ENCODE results near the gene MAD1L1.

MAD1L1 gene

GRCh38 chr7:2232766-2233520 lies at the start of gene MAD1L1:
Gene MAD1L1 (minus strand): TSS chr7:2232945. CDS start chr7:2230133, 2,812 bp downstream.
- Histone ChIP-seq H3K27me3 (ENCODE audit: control insufficient read depth, insufficient read depth, low read length) (no peaks in the 10 kb centered on the region), H3K4me3 (ENCODE audit: low read depth, low read length) (peak within 1 kb of the TSS; percentile 88), H3K9ac (ENCODE audit: low read depth, low read length) (peak within 1 kb of the TSS; percentile 89), H3K9me3 (ENCODE audit: control insufficient read depth, insufficient read depth, low read length) (no peaks in the 10 kb centered on the region), H3K4me1 (ENCODE audit: control insufficient read depth, insufficient read depth, low read length) (peaks cover 4% of the 10 kb centered on the region), H3K36me3 (ENCODE audit: control insufficient read depth, insufficient read depth, low read length) (peaks cover 29% of the 10 kb centered on the region)

GRCh38 chr7:2282185-2282751 lies 49.5 kb upstream of the MAD1L1 start:
- Histone ChIP-seq H3K4me3 (ENCODE audit: low read depth, low read length) (no peak overlapping the region), H3K27me3 (ENCODE audit: control insufficient read depth, insufficient read depth, low read length) (no peaks in the 10 kb centered on the region), H3K9me3 (ENCODE audit: control insufficient read depth, insufficient read depth, low read length) (no peaks in the 10 kb centered on the region), H3K9ac (ENCODE audit: low read depth, low read length) (no peak overlapping the region), H3K36me3 (ENCODE audit: control insufficient read depth, insufficient read depth, low read length) (no peaks in the 10 kb centered on the region), H3K4me1 (ENCODE audit: control insufficient read depth, insufficient read depth, low read length) (peaks cover 2% of the 10 kb centered on the region)

- Histone ChIP-seq H3K9ac (ENCODE audit: low read depth, low read length) (no peak overlapping the region), H3K36me3 (ENCODE audit: control insufficient read depth, insufficient read depth, low read length) (peaks cover 3% of the 10 kb centered on the region), H3K4me1 (ENCODE audit: control insufficient read depth, insufficient read depth, low read length) (peaks cover 2% of the 10 kb centered on the region), H3K9me3 (ENCODE audit: control insufficient read depth, insufficient read depth, low read length) (no peaks in the 10 kb centered on the region), H3K4me3 (ENCODE audit: low read depth, low read length) (no peak overlapping the region), H3K27me3 (ENCODE audit: control insufficient read depth, insufficient read depth, low read length) (no peaks in the 10 kb centered on the region)
Observed at GRCh38 chr7:2281541-2281940, 48.8 kb upstream of the MAD1L1 start.

- Histone ChIP-seq H3K27me3 (ENCODE audit: control insufficient read depth, insufficient read depth, low read length) (no peaks in the 10 kb centered on the region), H3K4me1 (ENCODE audit: control insufficient read depth, insufficient read depth, low read length) (peaks cover 2% of the 10 kb centered on the region), H3K36me3 (ENCODE audit: control insufficient read depth, insufficient read depth, low read length) (peaks cover 8% of the 10 kb centered on the region), H3K4me3 (ENCODE audit: low read depth, low read length) (no peak overlapping the region), H3K9ac (ENCODE audit: low read depth, low read length) (no peak overlapping the region), H3K9me3 (ENCODE audit: control insufficient read depth, insufficient read depth, low read length) (no peaks in the 10 kb centered on the region)
Observed at GRCh38 chr7:2280424-2280823, 47.7 kb upstream of the MAD1L1 start.

- H3K9me3 ChIP-seq (ENCODE audit: control insufficient read depth, insufficient read depth, low read length), result no peaks in the 10 kb centered on the region
- H3K27me3 ChIP-seq (ENCODE audit: control insufficient read depth, insufficient read depth, low read length), result no peaks in the 10 kb centered on the region
- no peak overlapping the region for H3K4me3 ChIP-seq (ENCODE audit: low read depth, low read length)
- H3K4me1 ChIP-seq (ENCODE audit: control insufficient read depth, insufficient read depth, low read length), result peaks cover 2% of the 10 kb centered on the region
- H3K36me3 ChIP-seq (ENCODE audit: control insufficient read depth, insufficient read depth, low read length), result peaks cover 10% of the 10 kb centered on the region
- H3K9ac ChIP-seq (ENCODE audit: low read depth, low read length), result no peak overlapping the region
Observed at GRCh38 chr7:2279896-2280295, 47.2 kb upstream of the MAD1L1 start.

- H3K9me3 ChIP-seq (ENCODE audit: control insufficient read depth, insufficient read depth, low read length), result no peaks in the 10 kb centered on the region
- no peak overlapping the region for H3K9ac ChIP-seq (ENCODE audit: low read depth, low read length)
- peaks cover 20% of the 10 kb centered on the region for H3K36me3 ChIP-seq (ENCODE audit: control insufficient read depth, insufficient read depth, low read length)
- no peak overlapping the region for H3K4me3 ChIP-seq (ENCODE audit: low read depth, low read length)
- H3K4me1 ChIP-seq (ENCODE audit: control insufficient read depth, insufficient read depth, low read length), result peaks cover 2% of the 10 kb centered on the region
- H3K27me3 ChIP-seq (ENCODE audit: control insufficient read depth, insufficient read depth, low read length), result no peaks in the 10 kb centered on the region
Observed at GRCh38 chr7:2278026-2278425, 45.3 kb upstream of the MAD1L1 start.

- Histone ChIP-seq H3K9me3 (ENCODE audit: control insufficient read depth, insufficient read depth, low read length) (no peaks in the 10 kb centered on the region), H3K4me3 (ENCODE audit: low read depth, low read length) (no peak overlapping the region), H3K4me1 (ENCODE audit: control insufficient read depth, insufficient read depth, low read length) (no peaks in the 10 kb centered on the region), H3K36me3 (ENCODE audit: control insufficient read depth, insufficient read depth, low read length) (peaks cover 26% of the 10 kb centered on the region), H3K9ac (ENCODE audit: low read depth, low read length) (no peak overlapping the region), H3K27me3 (ENCODE audit: control insufficient read depth, insufficient read depth, low read length) (no peaks in the 10 kb centered on the region)
Observed at GRCh38 chr7:2276107-2276506, 43.4 kb upstream of the MAD1L1 start.

- Histone ChIP-seq H3K36me3 (ENCODE audit: control insufficient read depth, insufficient read depth, low read length) (peaks cover 29% of the 10 kb centered on the region), H3K4me3 (ENCODE audit: low read depth, low read length) (no peak overlapping the region), H3K9ac (ENCODE audit: low read depth, low read length) (no peak overlapping the region), H3K4me1 (ENCODE audit: control insufficient read depth, insufficient read depth, low read length) (peaks cover 2% of the 10 kb centered on the region), H3K9me3 (ENCODE audit: control insufficient read depth, insufficient read depth, low read length) (no peaks in the 10 kb centered on the region), H3K27me3 (ENCODE audit: control insufficient read depth, insufficient read depth, low read length) (no peaks in the 10 kb centered on the region)
Observed at GRCh38 chr7:2275101-2275500, 42.4 kb upstream of the MAD1L1 start.

- H3K36me3 ChIP-seq (ENCODE audit: control insufficient read depth, insufficient read depth, low read length), result peaks cover 29% of the 10 kb centered on the region
- no peak overlapping the region for H3K9ac ChIP-seq (ENCODE audit: low read depth, low read length)
- H3K4me3 ChIP-seq (ENCODE audit: low read depth, low read length), result no peak overlapping the region
Observed at GRCh38 chr7:2274666-2275065, 41.9 kb upstream of the MAD1L1 start.

GRCh38 chr7:2273866-2274265 lies 41.1 kb upstream of the MAD1L1 start:
- Histone ChIP-seq H3K27me3 (ENCODE audit: control insufficient read depth, insufficient read depth, low read length) (no peaks in the 10 kb centered on the region), H3K9me3 (ENCODE audit: control insufficient read depth, insufficient read depth, low read length) (no peaks in the 10 kb centered on the region), H3K4me3 (ENCODE audit: low read depth, low read length) (no peak overlapping the region), H3K36me3 (ENCODE audit: control insufficient read depth, insufficient read depth, low read length) (peaks cover 29% of the 10 kb centered on the region), H3K9ac (ENCODE audit: low read depth, low read length) (no peak overlapping the region), H3K4me1 (ENCODE audit: control insufficient read depth, insufficient read depth, low read length) (peaks cover 2% of the 10 kb centered on the region)

More at GRCh38 chr7:2274666-2275065, 41.9 kb upstream of the MAD1L1 start:
- Histone ChIP-seq H3K9me3 (ENCODE audit: control insufficient read depth, insufficient read depth, low read length) (no peaks in the 10 kb centered on the region), H3K4me1 (ENCODE audit: control insufficient read depth, insufficient read depth, low read length) (peaks cover 2% of the 10 kb centered on the region), H3K27me3 (ENCODE audit: control insufficient read depth, insufficient read depth, low read length) (no peaks in the 10 kb centered on the region)

GRCh38 chr7:2272031-2272430 lies 39.3 kb upstream of the MAD1L1 start:
- H3K36me3 ChIP-seq (ENCODE audit: control insufficient read depth, insufficient read depth, low read length), result peaks cover 26% of the 10 kb centered on the region
- no peaks in the 10 kb centered on the region for H3K9me3 ChIP-seq (ENCODE audit: control insufficient read depth, insufficient read depth, low read length)
- no peaks in the 10 kb centered on the region for H3K27me3 ChIP-seq (ENCODE audit: control insufficient read depth, insufficient read depth, low read length)
- H3K9ac ChIP-seq (ENCODE audit: low read depth, low read length), result no peak overlapping the region
- peaks cover 2% of the 10 kb centered on the region for H3K4me1 ChIP-seq (ENCODE audit: control insufficient read depth, insufficient read depth, low read length)
- H3K4me3 ChIP-seq (ENCODE audit: low read depth, low read length), result no peak overlapping the region
